ENCODE results near the gene C1GALT1. TPM values are rescaled to one million over a fixed set of nuclear protein-coding genes. Genes with fewer than 3 reads are reported as not detected.
"Not testable (repeated sequence)": the region's sequence is repeated elsewhere in the genome, so short reads cannot be mapped to it uniquely, and the experiment has no call there.

Gene C1GALT1
- total RNA-seq, 1 experiment from 2014 or later, result 27.2 TPM

DNA sequence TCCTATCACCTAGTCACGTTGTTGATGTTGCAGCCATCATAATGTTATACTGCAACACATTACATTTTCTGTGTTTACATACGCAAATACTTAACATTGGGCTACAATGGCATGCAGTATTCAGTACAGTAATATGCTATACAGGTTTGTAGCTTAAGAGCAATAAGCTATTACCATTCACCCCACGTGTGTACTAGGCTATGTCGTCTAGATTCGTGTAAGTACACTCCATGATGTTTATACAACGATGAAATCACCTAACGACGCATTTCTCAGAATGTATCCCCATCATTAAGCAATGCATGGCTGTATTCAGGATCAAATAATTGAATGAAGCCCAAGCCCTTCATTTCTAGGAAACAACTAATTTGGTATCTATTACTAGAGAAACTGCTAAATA lies 43.4 kb upstream of the C1GALT1 start:
- no peak overlapping the region for H3K4me3 ChIP-seq (replicated peaks in 1 of 2; ENCODE audit: low read depth in 1 of 2, low read length in 2 of 2)
- no peaks in the 10 kb centered on the region for H4K20me1 ChIP-seq (ENCODE audit: insufficient read depth)
- no TSS peak for BruUV-seq (replicated peaks)
- POLR2A ChIA-PET, result no interaction called here
- no peak overlapping the region for H3K4me2 ChIP-seq (ENCODE audit: low read length)
- no peaks in the 10 kb centered on the region for H3K9me2 ChIP-seq (ENCODE audit: insufficient read depth)
- H3K4me1 ChIP-seq (ENCODE audit: control insufficient read depth in 1 of 2, insufficient read depth in 2 of 2, low read length in 2 of 2), result no peaks in the 10 kb centered on the region
- RAD21 ChIA-PET (ENCODE audit: low non-redundant PET in 1 of 2, low total read pairs in 2 of 2, uncharacterized antibody in 2 of 2, unreplicated experiment in 2 of 2), result no interaction called here
- CTCF ChIA-PET, result no interaction called here
- ATAC-seq (no peak), DNase-seq (ENCODE audit: low read depth, low spot score) (no peak)
- no peaks in the 10 kb centered on the region for H3K36me3 ChIP-seq (ENCODE audit: control insufficient read depth in 1 of 2, insufficient read depth in 2 of 2, low read length in 2 of 2)
- no peak overlapping the region for H3K27ac ChIP-seq (ENCODE audit: low read depth, low read length)
- no peak overlapping the region for H3K9ac ChIP-seq (ENCODE audit: low read length)
- no peak overlapping the region for H2AFZ ChIP-seq (ENCODE audit: low read depth, low read length, poor library complexity, severe bottlenecking)
- H3K27me3 ChIP-seq (ENCODE audit: insufficient read depth, low read length), result no peaks in the 10 kb centered on the region
- no peaks in the 10 kb centered on the region for H3K9me3 ChIP-seq (ENCODE audit: control insufficient read depth in 1 of 2, insufficient read depth in 1 of 2, low read depth in 1 of 2, low read length in 2 of 2)
- TF ChIP-seq SP1 (IDR thresholded peaks at IDR 0.05; ENCODE audit: low read depth) (no peak), POLR2A (IDR thresholded peaks at IDR 0.05; ENCODE audit: borderline replicate concordance, extremely low read depth, insufficient read depth, insufficient read length) (no peak), CEBPB (IDR thresholded peaks at IDR 0.05; ENCODE audit: low read depth) (no peak), EGR1 (IDR thresholded peaks at IDR 0.05; ENCODE audit: low read depth) (no peak), ZFX (IDR thresholded peaks at IDR 0.05) (no peak), SIN3A (IDR thresholded peaks at IDR 0.05; ENCODE audit: low read depth) (no peak), ZNF274 (IDR thresholded peaks at IDR 0.05; ENCODE audit: low read depth, low read length) (no peak), YY1 (IDR thresholded peaks at IDR 0.05; ENCODE audit: extremely low read depth, insufficient replicate concordance, low read depth, low read length) (no peak), POLR2AphosphoS5 (IDR thresholded peaks at IDR 0.05; ENCODE audit: low read depth, low read length) (no peak), RAD21 (IDR thresholded peaks at IDR 0.05; ENCODE audit: low read depth) (no peak), SRF (IDR thresholded peaks at IDR 0.05; ENCODE audit: low read depth) (no peak)
- TF ChIP-seq, protein P1, sequence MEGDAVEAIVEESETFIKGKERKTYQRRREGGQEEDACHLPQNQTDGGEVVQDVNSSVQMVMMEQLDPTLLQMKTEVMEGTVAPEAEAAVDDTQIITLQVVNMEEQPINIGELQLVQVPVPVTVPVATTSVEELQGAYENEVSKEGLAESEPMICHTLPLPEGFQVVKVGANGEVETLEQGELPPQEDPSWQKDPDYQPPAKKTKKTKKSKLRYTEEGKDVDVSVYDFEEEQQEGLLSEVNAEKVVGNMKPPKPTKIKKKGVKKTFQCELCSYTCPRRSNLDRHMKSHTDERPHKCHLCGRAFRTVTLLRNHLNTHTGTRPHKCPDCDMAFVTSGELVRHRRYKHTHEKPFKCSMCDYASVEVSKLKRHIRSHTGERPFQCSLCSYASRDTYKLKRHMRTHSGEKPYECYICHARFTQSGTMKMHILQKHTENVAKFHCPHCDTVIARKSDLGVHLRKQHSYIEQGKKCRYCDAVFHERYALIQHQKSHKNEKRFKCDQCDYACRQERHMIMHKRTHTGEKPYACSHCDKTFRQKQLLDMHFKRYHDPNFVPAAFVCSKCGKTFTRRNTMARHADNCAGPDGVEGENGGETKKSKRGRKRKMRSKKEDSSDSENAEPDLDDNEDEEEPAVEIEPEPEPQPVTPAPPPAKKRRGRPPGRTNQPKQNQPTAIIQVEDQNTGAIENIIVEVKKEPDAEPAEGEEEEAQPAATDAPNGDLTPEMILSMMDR (IDR thresholded peaks at IDR 0.05 in 2 of 3, conservative IDR thresholded peaks at IDR 0.05 in 1 of 3; ENCODE audit: borderline replicate concordance in 1 of 3, insufficient read depth in 1 of 3, low read depth in 2 of 3, low read length in 2 of 3), result no peak
- TF ChIP-seq, protein P2, sequence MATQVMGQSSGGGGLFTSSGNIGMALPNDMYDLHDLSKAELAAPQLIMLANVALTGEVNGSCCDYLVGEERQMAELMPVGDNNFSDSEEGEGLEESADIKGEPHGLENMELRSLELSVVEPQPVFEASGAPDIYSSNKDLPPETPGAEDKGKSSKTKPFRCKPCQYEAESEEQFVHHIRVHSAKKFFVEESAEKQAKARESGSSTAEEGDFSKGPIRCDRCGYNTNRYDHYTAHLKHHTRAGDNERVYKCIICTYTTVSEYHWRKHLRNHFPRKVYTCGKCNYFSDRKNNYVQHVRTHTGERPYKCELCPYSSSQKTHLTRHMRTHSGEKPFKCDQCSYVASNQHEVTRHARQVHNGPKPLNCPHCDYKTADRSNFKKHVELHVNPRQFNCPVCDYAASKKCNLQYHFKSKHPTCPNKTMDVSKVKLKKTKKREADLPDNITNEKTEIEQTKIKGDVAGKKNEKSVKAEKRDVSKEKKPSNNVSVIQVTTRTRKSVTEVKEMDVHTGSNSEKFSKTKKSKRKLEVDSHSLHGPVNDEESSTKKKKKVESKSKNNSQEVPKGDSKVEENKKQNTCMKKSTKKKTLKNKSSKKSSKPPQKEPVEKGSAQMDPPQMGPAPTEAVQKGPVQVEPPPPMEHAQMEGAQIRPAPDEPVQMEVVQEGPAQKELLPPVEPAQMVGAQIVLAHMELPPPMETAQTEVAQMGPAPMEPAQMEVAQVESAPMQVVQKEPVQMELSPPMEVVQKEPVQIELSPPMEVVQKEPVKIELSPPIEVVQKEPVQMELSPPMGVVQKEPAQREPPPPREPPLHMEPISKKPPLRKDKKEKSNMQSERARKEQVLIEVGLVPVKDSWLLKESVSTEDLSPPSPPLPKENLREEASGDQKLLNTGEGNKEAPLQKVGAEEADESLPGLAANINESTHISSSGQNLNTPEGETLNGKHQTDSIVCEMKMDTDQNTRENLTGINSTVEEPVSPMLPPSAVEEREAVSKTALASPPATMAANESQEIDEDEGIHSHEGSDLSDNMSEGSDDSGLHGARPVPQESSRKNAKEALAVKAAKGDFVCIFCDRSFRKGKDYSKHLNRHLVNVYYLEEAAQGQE (IDR thresholded peaks at IDR 0.05; ENCODE audit: low read depth), result no peak
- no peaks in the 10 kb centered on the region for H3K79me2 ChIP-seq (ENCODE audit: insufficient read depth, low read length)
- intact Hi-C loops (cut with micrococcal nuclease), result no loop called here

DNA sequence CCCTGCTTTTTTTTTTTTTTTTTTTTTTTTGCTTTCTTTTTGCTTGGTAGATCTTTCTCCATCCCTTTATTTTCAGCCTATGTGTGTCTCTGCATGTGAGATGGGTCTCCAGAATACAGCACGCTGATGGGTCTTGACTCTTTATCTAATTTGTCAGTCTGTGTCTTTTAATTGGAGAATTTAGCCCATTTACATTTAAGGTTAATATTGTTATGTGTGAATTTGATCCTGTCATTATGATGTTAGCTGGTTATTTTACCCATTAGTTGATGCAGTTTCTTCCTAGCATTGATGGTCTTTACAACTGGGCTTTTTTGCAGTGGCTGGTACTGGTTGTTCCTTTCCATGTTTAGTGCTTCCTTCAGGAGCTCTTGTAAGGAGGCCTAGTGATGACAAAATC lies 38.9 kb upstream of the C1GALT1 start:
- H3K9ac ChIP-seq (ENCODE audit: low read length); POLR2A ChIA-PET; DNase-seq (ENCODE audit: low read depth, low spot score); H3K4me1 ChIP-seq (ENCODE audit: control insufficient read depth in 1 of 2, insufficient read depth in 2 of 2, low read length in 2 of 2); H2AFZ ChIP-seq (ENCODE audit: low read depth, low read length, poor library complexity, severe bottlenecking); CTCF ChIA-PET; BruUV-seq (replicated peaks); H3K79me2 ChIP-seq (ENCODE audit: insufficient read depth, low read length); H4K20me1 ChIP-seq (ENCODE audit: insufficient read depth); intact Hi-C loops (cut with micrococcal nuclease); H3K9me3 ChIP-seq (ENCODE audit: control insufficient read depth in 1 of 2, insufficient read depth in 1 of 2, low read depth in 1 of 2, low read length in 2 of 2); ATAC-seq; H3K4me3 ChIP-seq (replicated peaks in 1 of 2; ENCODE audit: low read depth in 1 of 2, low read length in 2 of 2); H3K27me3 ChIP-seq (ENCODE audit: insufficient read depth, low read length); RAD21 ChIA-PET (ENCODE audit: low non-redundant PET in 1 of 2, low total read pairs in 2 of 2, uncharacterized antibody in 2 of 2, unreplicated experiment in 2 of 2); H3K4me2 ChIP-seq (ENCODE audit: low read length); H3K36me3 ChIP-seq (ENCODE audit: control insufficient read depth in 1 of 2, insufficient read depth in 2 of 2, low read length in 2 of 2); H3K27ac ChIP-seq (ENCODE audit: low read depth, low read length); H3K9me2 ChIP-seq (ENCODE audit: insufficient read depth): not testable (repeated sequence)

Measured in HCT116 (cell line).